Cardiac fibroblast (primary cell): Measurements from ENCODE around the gene GRIK3.
"Not testable (repeated sequence)": the region's sequence is repeated elsewhere in the genome, so short reads cannot be mapped to it uniquely, and the experiment has no call there.

Source experiments
- DNase-seq, 2 donors: peaks; one replicate each; pipeline versions ENCODE4 v3.0.0 to v3.0.0-alpha.2; 2010; ENCODE audit warnings: low read depth in 2 of 2
- H3K4me3 ChIP-seq, 2 donors: replicated peaks in 1 of 2; 1 replicate in 1 of 2; 2 replicates in 1 of 2; pipeline ENCODE4 v1.5.1; 2011; ENCODE audit warnings: low read depth in 2 of 2, low read length in 2 of 2, mild to moderate bottlenecking in 2 of 2, moderate library complexity in 1 of 2
- CTCF ChIP-seq: IDR thresholded peaks from one replicate; pipeline ENCODE4 v1.5.1; 2011; ENCODE audit warnings: low read depth, mild to moderate bottlenecking, low read length, inconsistent platforms

Gene GRIK3

GRCh38 chr1:36772647-36773495 is 261.4 kb downstream of the GRIK3 start:
- H3K4me3 ChIP-seq = no peak overlapping the region
- no peak for DNase-seq
- TF ChIP-seq CTCF = no peak

GRCh38 chr1:36771660-36772284 is 262.5 kb downstream of the GRIK3 start:
- no peak for DNase-seq
- TF ChIP-seq CTCF = no peak
- H3K4me3 ChIP-seq = no peak overlapping the region

GRCh38 chr1:36771240-36771639 is 263.1 kb downstream of the GRIK3 start:
- H3K4me3 ChIP-seq = no peak overlapping the region
- DNase-seq = no peak
- no peak for TF ChIP-seq CTCF

GRCh38 chr1:36769886-36770830 is 264.2 kb downstream of the GRIK3 start:
- H3K4me3 ChIP-seq = no peak overlapping the region
- no peak for DNase-seq
- TF ChIP-seq CTCF = no peak

GRCh38 chr1:36768486-36769178 is 265.7 kb downstream of the GRIK3 start:
- DNase-seq = no peak
- no peak for TF ChIP-seq CTCF
- no peak overlapping the region for H3K4me3 ChIP-seq

GRCh38 chr1:36767429-36767828 is 266.9 kb downstream of the GRIK3 start:
- H3K4me3 ChIP-seq, DNase-seq: not testable (repeated sequence)
